ENCODE measurements around the gene LIPC.

Gene LIPC

GRCh38 chr15:58430224-58430787, 1.5 kb upstream of the LIPC start:
- CTCF ChIA-PET, result no interaction called here
- TF ChIP-seq ZNF623 (tag by site-specific recombination; IDR thresholded peaks at IDR 0.05), result peak; percentile 71
- TF ChIP-seq ZNF692 (tag by site-specific recombination; IDR thresholded peaks at IDR 0.05), result no peak
- POLR2A ChIA-PET, result no interaction called here
- Histone ChIP-seq H3K27ac (ENCODE audit: extremely low read depth, low read depth, low read length) (no peak overlapping the region), H3K9me3 (ENCODE audit: control insufficient read depth, insufficient read depth, low read depth, low read length) (no peaks in the 10 kb centered on the region), H3K4me1 (ENCODE audit: control insufficient read depth, insufficient read depth, low read length) (no peaks in the 10 kb centered on the region), H3K4me3 (ENCODE audit: low read depth, low read length) (no peak overlapping the region), H3K36me3 (ENCODE audit: control insufficient read depth in 2 of 2, insufficient read depth in 1 of 2, low read length in 2 of 2) (no peaks in the 10 kb centered on the region)

- Histone ChIP-seq H3K27ac (ENCODE audit: extremely low read depth, low read depth, low read length) (no peak overlapping the region), H3K36me3 (ENCODE audit: control insufficient read depth in 2 of 2, insufficient read depth in 1 of 2, low read length in 2 of 2) (no peaks in the 10 kb centered on the region), H3K4me1 (ENCODE audit: control insufficient read depth, insufficient read depth, low read length) (no peaks in the 10 kb centered on the region), H3K9me3 (ENCODE audit: control insufficient read depth, insufficient read depth, low read depth, low read length) (no peaks in the 10 kb centered on the region), H3K4me3 (ENCODE audit: low read depth, low read length) (no peak overlapping the region)
- POLR2A ChIA-PET, result no interaction called here
- CTCF ChIA-PET, result interaction anchor here (0.7 kb wide), 1 partner anchor 298 kb away, joined by 4 read pairs; no protein-coding TSS in a partner anchor
- TF ChIP-seq ZNF473 (tag by site-specific recombination; IDR thresholded peaks at IDR 0.05), result no peak
- peak; percentile 68 for TF ChIP-seq ZNF335 (tag by site-specific recombination; conservative IDR thresholded peaks at IDR 0.05)
These were observed 610 bp downstream of the LIPC start for GRCh38 chr15:58432401-58432800.

GRCh38 chr15:58433597-58434333, 2.0 kb downstream of the LIPC start:
- Histone ChIP-seq H3K9me3 (ENCODE audit: control insufficient read depth, insufficient read depth, low read depth, low read length) (no peaks in the 10 kb centered on the region), H3K27ac (ENCODE audit: extremely low read depth, low read depth, low read length) (no peak overlapping the region), H3K4me1 (ENCODE audit: control insufficient read depth, insufficient read depth, low read length) (no peaks in the 10 kb centered on the region), H3K4me3 (ENCODE audit: low read depth, low read length) (no peak overlapping the region), H3K36me3 (ENCODE audit: control insufficient read depth in 2 of 2, insufficient read depth in 1 of 2, low read length in 2 of 2) (no peaks in the 10 kb centered on the region)
- TF ChIP-seq ZIC2 (tag by site-specific recombination; IDR thresholded peaks at IDR 0.05) (peak; percentile 71), ZBTB21 (tag by site-specific recombination; IDR thresholded peaks at IDR 0.05) (no peak)
- ChIA-PET CTCF (no interaction called here), POLR2A (no interaction called here)

DNA sequence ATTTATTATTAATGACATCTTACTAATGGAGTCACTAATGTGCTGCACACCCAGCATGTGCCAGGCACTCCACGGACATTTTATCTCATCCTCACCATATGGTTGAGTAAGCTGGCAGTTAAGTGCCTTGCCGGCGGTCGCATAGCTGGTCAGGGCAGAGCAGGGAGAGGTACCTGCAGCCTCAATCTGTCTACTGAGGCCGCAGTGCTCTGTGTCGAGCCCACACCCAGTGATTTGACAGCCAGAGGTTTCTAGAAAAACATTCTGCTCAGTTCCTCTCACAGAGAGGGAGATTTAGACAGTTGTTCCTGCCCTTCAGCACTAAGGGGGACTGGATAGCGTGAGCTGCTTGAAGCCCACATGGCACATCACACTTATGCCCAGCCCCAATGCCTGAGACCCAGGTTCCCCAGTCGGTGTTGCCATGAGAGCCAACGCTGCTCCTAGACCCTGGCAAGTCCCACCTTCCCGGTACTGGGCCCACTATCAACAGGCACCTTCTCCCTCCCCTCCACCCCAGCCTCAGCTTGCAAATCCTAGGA, 2.6 kb downstream of the LIPC start:
- no peaks in the 10 kb centered on the region for H3K4me1 ChIP-seq (ENCODE audit: control insufficient read depth, insufficient read depth, low read length)
- H3K36me3 ChIP-seq (ENCODE audit: control insufficient read depth in 2 of 2, insufficient read depth in 1 of 2, low read length in 2 of 2), result no peaks in the 10 kb centered on the region
- H3K27ac ChIP-seq (ENCODE audit: extremely low read depth, low read depth, low read length), result no peak overlapping the region
- POLR2A ChIA-PET, result no interaction called here
- CTCF ChIA-PET, result no interaction called here
- no peaks in the 10 kb centered on the region for H3K9me3 ChIP-seq (ENCODE audit: control insufficient read depth, insufficient read depth, low read depth, low read length)
- no peak overlapping the region for H3K4me3 ChIP-seq (ENCODE audit: low read depth, low read length)
- TF ChIP-seq ZNF214 (tag by site-specific recombination; IDR thresholded peaks at IDR 0.05; ENCODE audit: borderline replicate concordance), result no peak
- TF ChIP-seq, protein P1, sequence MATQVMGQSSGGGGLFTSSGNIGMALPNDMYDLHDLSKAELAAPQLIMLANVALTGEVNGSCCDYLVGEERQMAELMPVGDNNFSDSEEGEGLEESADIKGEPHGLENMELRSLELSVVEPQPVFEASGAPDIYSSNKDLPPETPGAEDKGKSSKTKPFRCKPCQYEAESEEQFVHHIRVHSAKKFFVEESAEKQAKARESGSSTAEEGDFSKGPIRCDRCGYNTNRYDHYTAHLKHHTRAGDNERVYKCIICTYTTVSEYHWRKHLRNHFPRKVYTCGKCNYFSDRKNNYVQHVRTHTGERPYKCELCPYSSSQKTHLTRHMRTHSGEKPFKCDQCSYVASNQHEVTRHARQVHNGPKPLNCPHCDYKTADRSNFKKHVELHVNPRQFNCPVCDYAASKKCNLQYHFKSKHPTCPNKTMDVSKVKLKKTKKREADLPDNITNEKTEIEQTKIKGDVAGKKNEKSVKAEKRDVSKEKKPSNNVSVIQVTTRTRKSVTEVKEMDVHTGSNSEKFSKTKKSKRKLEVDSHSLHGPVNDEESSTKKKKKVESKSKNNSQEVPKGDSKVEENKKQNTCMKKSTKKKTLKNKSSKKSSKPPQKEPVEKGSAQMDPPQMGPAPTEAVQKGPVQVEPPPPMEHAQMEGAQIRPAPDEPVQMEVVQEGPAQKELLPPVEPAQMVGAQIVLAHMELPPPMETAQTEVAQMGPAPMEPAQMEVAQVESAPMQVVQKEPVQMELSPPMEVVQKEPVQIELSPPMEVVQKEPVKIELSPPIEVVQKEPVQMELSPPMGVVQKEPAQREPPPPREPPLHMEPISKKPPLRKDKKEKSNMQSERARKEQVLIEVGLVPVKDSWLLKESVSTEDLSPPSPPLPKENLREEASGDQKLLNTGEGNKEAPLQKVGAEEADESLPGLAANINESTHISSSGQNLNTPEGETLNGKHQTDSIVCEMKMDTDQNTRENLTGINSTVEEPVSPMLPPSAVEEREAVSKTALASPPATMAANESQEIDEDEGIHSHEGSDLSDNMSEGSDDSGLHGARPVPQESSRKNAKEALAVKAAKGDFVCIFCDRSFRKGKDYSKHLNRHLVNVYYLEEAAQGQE (tag by site-specific recombination; IDR thresholded peaks at IDR 0.05), result peak; percentile 50; the same call in 1 of the 2 replicates
- TF ChIP-seq IKZF3 (tag by site-specific recombination; IDR thresholded peaks at IDR 0.05), result no peak
- TF ChIP-seq ZNF350 (tag by site-specific recombination; IDR thresholded peaks at IDR 0.05), result no peak
- TF ChIP-seq ZNF707 (tag by site-specific recombination; IDR thresholded peaks at IDR 0.05), result no peak
- TF ChIP-seq ZSCAN16 (tag by site-specific recombination; IDR thresholded peaks at IDR 0.05), result no peak

Data from HEK293 (cell line).